Measurements from ENCODE around the gene TDRD3. TPM values are rescaled to one million over a fixed set of nuclear protein-coding genes. Genes with fewer than 3 reads are reported as not detected.

Gene TDRD3
- polyA plus RNA-seq, 1 of the 3 experiments (the other 2 are of a cell fraction): 3.8 TPM

DNA sequence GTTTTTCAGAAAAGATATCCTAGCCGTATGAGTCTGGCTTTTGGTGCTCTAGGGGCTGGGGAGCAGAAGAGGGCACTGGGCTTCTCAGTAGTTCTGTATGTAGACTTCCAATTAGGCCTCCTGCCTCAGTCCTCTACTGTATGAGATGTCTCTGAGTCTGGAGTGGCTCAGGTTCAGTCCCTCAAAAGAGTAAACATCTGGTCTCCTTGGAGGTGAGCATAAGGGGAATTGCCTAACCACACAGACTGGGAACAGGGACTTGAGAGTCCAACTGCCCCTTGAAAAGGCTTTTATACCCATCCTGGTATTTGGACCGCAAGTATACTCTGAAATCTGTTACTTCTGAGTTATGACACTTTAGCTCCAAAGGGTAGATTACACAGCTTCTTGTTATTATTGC is 214.5 kb downstream of the TDRD3 start:
- no peaks in the 10 kb centered on the region for H3K36me3 ChIP-seq (replicated peaks in 1 of 2; ENCODE audit: control insufficient read depth in 1 of 2, insufficient read depth in 2 of 2, low read length in 1 of 2)
- no peak overlapping the region for H3K27ac ChIP-seq (ENCODE audit: low read depth in 2 of 2, low read length in 1 of 2)
- H3F3A ChIP-seq (replicated peaks; ENCODE audit: insufficient read depth): no peaks in the 10 kb centered on the region
- H3K4me3 ChIP-seq (ENCODE audit: low read depth in 2 of 2, low read length in 1 of 2): no peak overlapping the region
- CTCF ChIA-PET: interaction anchor here (2.6 kb wide), 1 partner anchor 15 kb away, joined by 15 read pairs; no protein-coding TSS in a partner anchor
- H4K20me1 ChIP-seq (ENCODE audit: insufficient read depth): no peaks in the 10 kb centered on the region
- WGBS (ENCODE audit: low lambda C conversion rate): 24% methylated on average over 2 of the region's 2 CpGs
- H3K9ac ChIP-seq: no peak overlapping the region
- TF ChIP-seq, protein P1, sequence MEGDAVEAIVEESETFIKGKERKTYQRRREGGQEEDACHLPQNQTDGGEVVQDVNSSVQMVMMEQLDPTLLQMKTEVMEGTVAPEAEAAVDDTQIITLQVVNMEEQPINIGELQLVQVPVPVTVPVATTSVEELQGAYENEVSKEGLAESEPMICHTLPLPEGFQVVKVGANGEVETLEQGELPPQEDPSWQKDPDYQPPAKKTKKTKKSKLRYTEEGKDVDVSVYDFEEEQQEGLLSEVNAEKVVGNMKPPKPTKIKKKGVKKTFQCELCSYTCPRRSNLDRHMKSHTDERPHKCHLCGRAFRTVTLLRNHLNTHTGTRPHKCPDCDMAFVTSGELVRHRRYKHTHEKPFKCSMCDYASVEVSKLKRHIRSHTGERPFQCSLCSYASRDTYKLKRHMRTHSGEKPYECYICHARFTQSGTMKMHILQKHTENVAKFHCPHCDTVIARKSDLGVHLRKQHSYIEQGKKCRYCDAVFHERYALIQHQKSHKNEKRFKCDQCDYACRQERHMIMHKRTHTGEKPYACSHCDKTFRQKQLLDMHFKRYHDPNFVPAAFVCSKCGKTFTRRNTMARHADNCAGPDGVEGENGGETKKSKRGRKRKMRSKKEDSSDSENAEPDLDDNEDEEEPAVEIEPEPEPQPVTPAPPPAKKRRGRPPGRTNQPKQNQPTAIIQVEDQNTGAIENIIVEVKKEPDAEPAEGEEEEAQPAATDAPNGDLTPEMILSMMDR (IDR thresholded peaks at IDR 0.05): no peak
- TF ChIP-seq, protein P2, sequence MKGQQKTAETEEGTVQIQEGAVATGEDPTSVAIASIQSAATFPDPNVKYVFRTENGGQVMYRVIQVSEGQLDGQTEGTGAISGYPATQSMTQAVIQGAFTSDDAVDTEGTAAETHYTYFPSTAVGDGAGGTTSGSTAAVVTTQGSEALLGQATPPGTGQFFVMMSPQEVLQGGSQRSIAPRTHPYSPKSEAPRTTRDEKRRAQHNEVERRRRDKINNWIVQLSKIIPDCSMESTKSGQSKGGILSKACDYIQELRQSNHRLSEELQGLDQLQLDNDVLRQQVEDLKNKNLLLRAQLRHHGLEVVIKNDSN (IDR thresholded peaks at IDR 0.05; ENCODE audit: borderline replicate concordance, low read depth): no peak
- no peak for TF ChIP-seq EZH2phosphoT487 (IDR thresholded peaks at IDR 0.05; ENCODE audit: borderline replicate concordance, low read depth)
- no peak for TF ChIP-seq FOSL2 (IDR thresholded peaks at IDR 0.05; ENCODE audit: borderline replicate concordance, low read depth)
- TF ChIP-seq GATA2 (CRISPR knock-in tag; IDR thresholded peaks at IDR 0.05): no peak
- H2AFZ ChIP-seq (ENCODE audit: low read depth): no peak overlapping the region
- H3K27me3 ChIP-seq (ENCODE audit: insufficient read depth): no peaks in the 10 kb centered on the region; the same call in 1 of the 2 replicates
- no peak for DNase-seq
- H3K9me3 ChIP-seq: no peaks in the 10 kb centered on the region
- no peaks in the 10 kb centered on the region; a peak in 1 of 4 replicates for H3K4me1 ChIP-seq (ENCODE audit: control insufficient read depth in 1 of 2, insufficient read depth in 2 of 2, low read depth in 1 of 2, low read length in 1 of 2)
- POLR2A ChIA-PET: no interaction called here
- H3K9me2 ChIP-seq: no peaks in the 10 kb centered on the region
- H3K4me2 ChIP-seq: no peak overlapping the region
- no peaks in the 10 kb centered on the region for H3K79me2 ChIP-seq (ENCODE audit: insufficient read depth)

DNA sequence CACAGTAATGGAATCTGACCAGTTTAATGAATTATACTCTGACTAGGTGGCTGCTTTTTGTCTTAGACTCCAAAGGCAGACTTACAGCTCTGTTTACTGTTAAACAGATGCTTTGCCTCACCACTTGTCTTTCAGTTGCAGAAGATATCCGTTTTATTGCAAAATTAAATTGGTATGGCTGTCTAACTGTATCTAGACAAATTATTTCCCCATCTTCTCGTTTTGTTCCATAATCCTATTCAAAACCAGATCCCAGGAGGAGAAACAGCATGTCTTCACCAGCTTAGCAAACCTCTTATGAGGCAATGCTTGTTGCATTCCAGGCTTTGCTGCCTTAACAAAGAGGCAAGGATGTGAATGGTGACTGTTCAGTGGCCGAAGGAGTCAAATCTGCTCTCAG is 215.6 kb downstream of the TDRD3 start:
- Histone ChIP-seq H3K4me1 (ENCODE audit: control insufficient read depth in 1 of 2, insufficient read depth in 2 of 2, low read depth in 1 of 2, low read length in 1 of 2) (no peaks in the 10 kb centered on the region; a peak in 1 of 4 replicates), H3K4me2 (no peak overlapping the region), H3K79me2 (ENCODE audit: insufficient read depth) (no peaks in the 10 kb centered on the region), H3K9ac (no peak overlapping the region), H3K9me3 (no peaks in the 10 kb centered on the region), H2AFZ (ENCODE audit: low read depth) (no peak overlapping the region), H3K36me3 (replicated peaks in 1 of 2; ENCODE audit: control insufficient read depth in 1 of 2, insufficient read depth in 2 of 2, low read length in 1 of 2) (no peaks in the 10 kb centered on the region), H3F3A (replicated peaks; ENCODE audit: insufficient read depth) (no peaks in the 10 kb centered on the region), H4K20me1 (ENCODE audit: insufficient read depth) (no peaks in the 10 kb centered on the region), H3K27me3 (ENCODE audit: insufficient read depth) (no peaks in the 10 kb centered on the region; the same call in 1 of the 2 replicates), H3K9me2 (no peaks in the 10 kb centered on the region), H3K27ac (ENCODE audit: low read depth in 2 of 2, low read length in 1 of 2) (no peak overlapping the region), H3K4me3 (ENCODE audit: low read depth in 2 of 2, low read length in 1 of 2) (no peak overlapping the region)
- POLR2A ChIA-PET: no interaction called here
- DNase-seq: no peak
- CTCF ChIA-PET: interaction anchor here (1.1 to 2.6 kb wide), 2 partner anchors 14 to 164 kb away, joined by 3 to 15 read pairs; no protein-coding TSS in a partner anchor
- TF ChIP-seq EZH2phosphoT487 (IDR thresholded peaks at IDR 0.05; ENCODE audit: borderline replicate concordance, low read depth): no peak
- no peak for TF ChIP-seq RCOR1 (IDR thresholded peaks at IDR 0.05; ENCODE audit: low read length)
- TF ChIP-seq, protein P3, sequence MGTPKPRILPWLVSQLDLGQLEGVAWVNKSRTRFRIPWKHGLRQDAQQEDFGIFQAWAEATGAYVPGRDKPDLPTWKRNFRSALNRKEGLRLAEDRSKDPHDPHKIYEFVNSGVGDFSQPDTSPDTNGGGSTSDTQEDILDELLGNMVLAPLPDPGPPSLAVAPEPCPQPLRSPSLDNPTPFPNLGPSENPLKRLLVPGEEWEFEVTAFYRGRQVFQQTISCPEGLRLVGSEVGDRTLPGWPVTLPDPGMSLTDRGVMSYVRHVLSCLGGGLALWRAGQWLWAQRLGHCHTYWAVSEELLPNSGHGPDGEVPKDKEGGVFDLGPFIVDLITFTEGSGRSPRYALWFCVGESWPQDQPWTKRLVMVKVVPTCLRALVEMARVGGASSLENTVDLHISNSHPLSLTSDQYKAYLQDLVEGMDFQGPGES (IDR thresholded peaks at IDR 0.05; ENCODE audit: low read depth, low read length): no peak
- no peak for TF ChIP-seq GABPA (IDR thresholded peaks at IDR 0.05; ENCODE audit: low read depth)
- no peak for TF ChIP-seq FOXJ3 (CRISPR knock-in tag; IDR thresholded peaks at IDR 0.05)
- TF ChIP-seq, protein P4, sequence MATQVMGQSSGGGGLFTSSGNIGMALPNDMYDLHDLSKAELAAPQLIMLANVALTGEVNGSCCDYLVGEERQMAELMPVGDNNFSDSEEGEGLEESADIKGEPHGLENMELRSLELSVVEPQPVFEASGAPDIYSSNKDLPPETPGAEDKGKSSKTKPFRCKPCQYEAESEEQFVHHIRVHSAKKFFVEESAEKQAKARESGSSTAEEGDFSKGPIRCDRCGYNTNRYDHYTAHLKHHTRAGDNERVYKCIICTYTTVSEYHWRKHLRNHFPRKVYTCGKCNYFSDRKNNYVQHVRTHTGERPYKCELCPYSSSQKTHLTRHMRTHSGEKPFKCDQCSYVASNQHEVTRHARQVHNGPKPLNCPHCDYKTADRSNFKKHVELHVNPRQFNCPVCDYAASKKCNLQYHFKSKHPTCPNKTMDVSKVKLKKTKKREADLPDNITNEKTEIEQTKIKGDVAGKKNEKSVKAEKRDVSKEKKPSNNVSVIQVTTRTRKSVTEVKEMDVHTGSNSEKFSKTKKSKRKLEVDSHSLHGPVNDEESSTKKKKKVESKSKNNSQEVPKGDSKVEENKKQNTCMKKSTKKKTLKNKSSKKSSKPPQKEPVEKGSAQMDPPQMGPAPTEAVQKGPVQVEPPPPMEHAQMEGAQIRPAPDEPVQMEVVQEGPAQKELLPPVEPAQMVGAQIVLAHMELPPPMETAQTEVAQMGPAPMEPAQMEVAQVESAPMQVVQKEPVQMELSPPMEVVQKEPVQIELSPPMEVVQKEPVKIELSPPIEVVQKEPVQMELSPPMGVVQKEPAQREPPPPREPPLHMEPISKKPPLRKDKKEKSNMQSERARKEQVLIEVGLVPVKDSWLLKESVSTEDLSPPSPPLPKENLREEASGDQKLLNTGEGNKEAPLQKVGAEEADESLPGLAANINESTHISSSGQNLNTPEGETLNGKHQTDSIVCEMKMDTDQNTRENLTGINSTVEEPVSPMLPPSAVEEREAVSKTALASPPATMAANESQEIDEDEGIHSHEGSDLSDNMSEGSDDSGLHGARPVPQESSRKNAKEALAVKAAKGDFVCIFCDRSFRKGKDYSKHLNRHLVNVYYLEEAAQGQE (IDR thresholded peaks at IDR 0.05; ENCODE audit: low read depth, low read length): no peak
- TF ChIP-seq RAD21 (IDR thresholded peaks at IDR 0.05; ENCODE audit: low read length): no peak
- no peak for TF ChIP-seq TCF12 (IDR thresholded peaks at IDR 0.05)
- TF ChIP-seq, protein P5, sequence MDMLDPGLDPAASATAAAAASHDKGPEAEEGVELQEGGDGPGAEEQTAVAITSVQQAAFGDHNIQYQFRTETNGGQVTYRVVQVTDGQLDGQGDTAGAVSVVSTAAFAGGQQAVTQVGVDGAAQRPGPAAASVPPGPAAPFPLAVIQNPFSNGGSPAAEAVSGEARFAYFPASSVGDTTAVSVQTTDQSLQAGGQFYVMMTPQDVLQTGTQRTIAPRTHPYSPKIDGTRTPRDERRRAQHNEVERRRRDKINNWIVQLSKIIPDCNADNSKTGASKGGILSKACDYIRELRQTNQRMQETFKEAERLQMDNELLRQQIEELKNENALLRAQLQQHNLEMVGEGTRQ (IDR thresholded peaks at IDR 0.05; ENCODE audit: borderline replicate concordance, low read depth, low read length): no peak
- TF ChIP-seq FOXM1 (IDR thresholded peaks at IDR 0.05; ENCODE audit: low read depth): no peak
- WGBS (ENCODE audit: low lambda C conversion rate): 25% methylated on average over 3 of the region's 3 CpGs
